Progenitor cell of endocrine pancreas (in vitro differentiated cells): ENCODE results near the gene PIKFYVE. TPM values are rescaled to one million over a fixed set of nuclear protein-coding genes. Genes with fewer than 3 reads are reported as not detected.
"Not testable (repeated sequence)": the region's sequence is repeated elsewhere in the genome, so short reads cannot be mapped to it uniquely, and the experiment has no call there.

Experiments used
- DNase-seq: peaks from one replicate; pipeline ENCODE4 v3.0.0; 2021; ENCODE audit warnings: low spot score; ENCODE audit not compliant: unreplicated experiment
- H3K27ac Mint-ChIP-seq: 2 replicates; pipeline ENCODE4 v1.8.0; 2021; ENCODE audit warnings: mild to moderate bottlenecking, moderate library complexity, mixed read lengths
- H3K27me3 Mint-ChIP-seq: 2 replicates; pipeline ENCODE4 v1.8.0; 2021; ENCODE audit warnings: mixed read lengths
- H3K36me3 Mint-ChIP-seq: 2 replicates; pipeline ENCODE4 v1.8.0; 2022; ENCODE audit warnings: mixed read lengths; ENCODE audit not compliant: insufficient read depth
- H3K4me1 Mint-ChIP-seq: 2 replicates; pipeline ENCODE4 v1.8.0; 2021; ENCODE audit warnings: low read depth, mixed read lengths
- H3K4me3 Mint-ChIP-seq: 2 replicates; pipeline ENCODE4 v1.8.0; 2021; ENCODE audit warnings: low read depth, mild to moderate bottlenecking, moderate library complexity, mixed read lengths
- H3K9me3 Mint-ChIP-seq: 2 replicates; pipeline ENCODE4 v1.8.0; 2021; ENCODE audit warnings: low read depth, mixed read lengths
- CTCF ChIP-seq: fragments of 200-600 bp; sonication (generic); IDR thresholded peaks from one replicate; pipeline ENCODE4 v1.5.0; 2021; ENCODE audit warnings: antibody characterized with exemption, mild to moderate bottlenecking; ENCODE audit not compliant: unreplicated experiment
- total RNA-seq: library from RNA; stranded (reverse); gene quantifications from 2 replicates; pipeline ENCODE4 v1.2.1, GENCODE V29; 2021

The PIKFYVE gene
- total RNA-seq, 1 donor from 2014 or later = 38.4 TPM

- H3K27me3 Mint-ChIP-seq = no peaks in the 10 kb centered on the region
- H3K4me3 Mint-ChIP-seq = no peak overlapping the region
- H3K27ac Mint-ChIP-seq = peak overlapping the region; percentile 4
- H3K4me1 Mint-ChIP-seq = no peaks in the 10 kb centered on the region
- H3K36me3 Mint-ChIP-seq = peaks cover 16% of the 10 kb centered on the region
- H3K9me3 Mint-ChIP-seq = no peaks in the 10 kb centered on the region
- no peak for TF ChIP-seq CTCF
- no peak for DNase-seq
Measured at GRCh38 chr2:208334230-208334629, 68.2 kb downstream of the PIKFYVE start.

GRCh38 chr2:208346756-208347155 lies 80.7 kb downstream of the PIKFYVE start:
- H3K4me3 Mint-ChIP-seq = no peak overlapping the region
- TF ChIP-seq CTCF = no peak
- no peaks in the 10 kb centered on the region for H3K27me3 Mint-ChIP-seq
- peaks cover 34% of the 10 kb centered on the region for H3K36me3 Mint-ChIP-seq
- H3K27ac Mint-ChIP-seq = no peak overlapping the region
- no peaks in the 10 kb centered on the region for H3K9me3 Mint-ChIP-seq
- no peaks in the 10 kb centered on the region for H3K4me1 Mint-ChIP-seq
- DNase-seq = no peak

- peaks cover 2% of the 10 kb centered on the region for H3K4me1 Mint-ChIP-seq
- peaks cover 42% of the 10 kb centered on the region for H3K36me3 Mint-ChIP-seq
Measured at GRCh38 chr2:208350610-208351009, 84.6 kb downstream of the PIKFYVE start.

GRCh38 chr2:208352644-208353567 lies 86.9 kb downstream of the PIKFYVE start:
- Mint-ChIP-seq H3K36me3 (peaks cover 37% of the 10 kb centered on the region), H3K27ac (no peak overlapping the region), H3K4me1 (peaks cover 2% of the 10 kb centered on the region), H3K4me3 (no peak overlapping the region), H3K27me3 (no peaks in the 10 kb centered on the region), H3K9me3 (no peaks in the 10 kb centered on the region)
- no peak for DNase-seq
- TF ChIP-seq CTCF = no peak

More at GRCh38 chr2:208350610-208351009, 84.6 kb downstream of the PIKFYVE start:
- Mint-ChIP-seq H3K9me3 (no peaks in the 10 kb centered on the region), H3K27ac (no peak overlapping the region), H3K4me3 (no peak overlapping the region), H3K27me3 (no peaks in the 10 kb centered on the region)
- DNase-seq = no peak
- TF ChIP-seq CTCF = no peak

GRCh38 chr2:208354964-208355381 lies 88.9 kb downstream of the PIKFYVE start:
- H3K4me3 Mint-ChIP-seq = no peak overlapping the region
- H3K4me1 Mint-ChIP-seq = peaks cover 2% of the 10 kb centered on the region
- H3K9me3 Mint-ChIP-seq = no peaks in the 10 kb centered on the region
- H3K36me3 Mint-ChIP-seq = peaks cover 40% of the 10 kb centered on the region
- no peaks in the 10 kb centered on the region for H3K27me3 Mint-ChIP-seq
- H3K27ac Mint-ChIP-seq = no peak overlapping the region
- TF ChIP-seq CTCF = no peak
- no peak for DNase-seq

- H3K27ac Mint-ChIP-seq, H3K4me1 Mint-ChIP-seq, H3K9me3 Mint-ChIP-seq, H3K4me3 Mint-ChIP-seq, H3K27me3 Mint-ChIP-seq, DNase-seq: not testable (repeated sequence)
- peaks cover 32% of the 10 kb centered on the region for H3K36me3 Mint-ChIP-seq
Measured at GRCh38 chr2:208356420-208356819, 90.4 kb downstream of the PIKFYVE start.
